H1 (cell line): Measurements from ENCODE around the gene SLCO4A1. TPM values are rescaled to one million over a fixed set of nuclear protein-coding genes. Genes with fewer than 3 reads are reported as not detected.

Experiments
- CTCF ChIA-PET: fragments of 300-600 bp; sonication (Branson Sonifier 250); formaldehyde crosslinking; loops from one replicate; lab custom pipeline; 2021; ENCODE audit not compliant: partially characterized antibody; lab: Charles Lee
- POLR2A ChIA-PET: fragments of 300-600 bp; sonication (Branson Sonifier 250); formaldehyde crosslinking; loops from one replicate; lab custom pipeline; 2021; ENCODE audit warnings: inconsistent platforms; ENCODE audit not compliant: partially characterized antibody; lab: Charles Lee
- DNase-seq, 2 experiments: peaks; one replicate each; pipeline versions ENCODE4 v3.0.0 to v3.0.0-alpha.2; 2010 to 2022; ENCODE audit warnings: low spot score in 2 of 2, low read depth in 1 of 2, mixed read lengths in 1 of 2
- FAIRE-seq: peaks from 2 replicates; lab custom pipeline; 2011; peaks lifted over from hg19 to GRCh38; lab: Jason Lieb, UNC
- H2AFZ ChIP-seq: 2 replicates; pipeline ENCODE4 v1.8.1; 2012; ENCODE audit warnings: low read length, inconsistent platforms
- H2AK5ac ChIP-seq: 2 replicates; pipeline ENCODE4 v1.6.1; 2013; ENCODE audit warnings: low read depth, low read length
- H2BK120ac ChIP-seq: replicated peaks from 2 replicates; pipeline ENCODE3; 2013; ENCODE audit warnings: low read depth, low read length, inconsistent platforms
- H2BK12ac ChIP-seq: 2 replicates; pipeline ENCODE4 v1.6.1; 2013; ENCODE audit warnings: low read depth, low read length
- H2BK15ac ChIP-seq: 2 replicates; pipeline ENCODE4 v1.6.1; 2013; ENCODE audit warnings: low read length
- H2BK20ac ChIP-seq: 2 replicates; pipeline ENCODE4 v1.6.1; 2013; ENCODE audit warnings: low read length
- H2BK5ac ChIP-seq: 2 replicates; pipeline ENCODE4 v1.6.1; 2013; ENCODE audit warnings: low read depth, low read length
- H3K14ac ChIP-seq: 2 replicates; pipeline ENCODE4 v1.6.1; 2013; ENCODE audit warnings: inconsistent platforms; ENCODE audit not compliant: insufficient read length
- H3K18ac ChIP-seq: 2 replicates; pipeline ENCODE4 v1.6.1; 2013; ENCODE audit warnings: low read length; ENCODE audit errors: extremely low read depth
- H3K23ac ChIP-seq: 2 replicates; pipeline ENCODE4 v1.6.1; 2013; ENCODE audit warnings: inconsistent platforms; ENCODE audit not compliant: insufficient read length
- H3K23me2 ChIP-seq: 2 replicates; pipeline ENCODE4 v1.6.1; 2013; ENCODE audit warnings: low read depth, low read length
- H3K27ac ChIP-seq: 2 replicates; pipeline ENCODE4 v1.6.1; 2011; ENCODE audit warnings: low read depth, low read length, inconsistent platforms
- H3K27me3 ChIP-seq, 4 experiments: replicated peaks in 1 of 4; 1 replicate in 1 of 4; 2 replicates in 3 of 4; pipeline versions ENCODE4 v1.6.1 to v1.8.1; 2011 to 2013; ENCODE audit warnings: low read length in 3 of 4, mild to moderate bottlenecking in 3 of 4, inconsistent platforms in 2 of 4, mixed read lengths in 2 of 4, moderate library complexity in 1 of 4; ENCODE audit not compliant: control insufficient read depth in 3 of 4, insufficient read depth in 3 of 4; ENCODE audit errors: extremely low read depth in 1 of 4
- H3K36me3 ChIP-seq, 4 experiments: 2 replicates each; pipeline versions ENCODE4 v1.6.1 to v1.8.1; 2011 to 2013; ENCODE audit warnings: mild to moderate bottlenecking in 4 of 4, low read length in 3 of 4, moderate library complexity in 2 of 4, control low read depth in 1 of 4, inconsistent platforms in 1 of 4; ENCODE audit not compliant: insufficient read depth in 4 of 4, control insufficient read depth in 2 of 4
- H3K4ac ChIP-seq: replicated peaks from 2 replicates; pipeline ENCODE3; 2013; ENCODE audit warnings: low read length, low read depth, mixed read lengths, inconsistent platforms; ENCODE audit not compliant: insufficient read length
- H3K4me1 ChIP-seq, 4 experiments: replicated peaks in 1 of 4; 1 replicate in 1 of 4; 2 replicates in 3 of 4; pipeline versions ENCODE4 v1.6.1 to v1.8.1; 2011 to 2013; ENCODE audit warnings: low read length in 3 of 4, inconsistent platforms in 2 of 4, mixed read lengths in 1 of 4; ENCODE audit not compliant: insufficient read depth in 4 of 4, control insufficient read depth in 3 of 4
- H3K4me2 ChIP-seq, 2 experiments: 2 replicates each; pipeline versions ENCODE4 v1.6.1 to v1.8.1; 2011 to 2013; ENCODE audit warnings: low read depth in 2 of 2, low read length in 2 of 2, control low read depth in 1 of 2, inconsistent platforms in 1 of 2, mild to moderate bottlenecking in 1 of 2; ENCODE audit not compliant: insufficient read depth in 1 of 2
- H3K4me3 ChIP-seq, 4 experiments: fragments of 200-600, 300-600 bp in 1 of 4; sonication (generic), shearing (Covaris generic), sonication (Bioruptor Twin) in 1 of 4; 2 replicates each; pipeline versions ENCODE4 v1.5.1 to v1.8.1; 2011 to 2016; ENCODE audit warnings: low read length in 4 of 4, low read depth in 3 of 4, control low read depth in 2 of 4, inconsistent platforms in 2 of 4, mild to moderate bottlenecking in 2 of 4, mixed read lengths in 1 of 4, moderate library complexity in 1 of 4; ENCODE audit not compliant: insufficient read depth in 2 of 4; ENCODE audit errors: extremely low read depth in 1 of 4
- H3K56ac ChIP-seq: replicated peaks from 2 replicates; pipeline ENCODE3; 2013; ENCODE audit warnings: low read depth, mild to moderate bottlenecking, mixed read lengths, low read length, inconsistent platforms; ENCODE audit not compliant: insufficient read length
- H3K79me1 ChIP-seq: 2 replicates; pipeline ENCODE4 v1.6.1; 2013; ENCODE audit warnings: low read depth, low read length, control low read depth
- H3K79me2 ChIP-seq, 2 experiments: 2 replicates each; pipeline versions ENCODE4 v1.6.1 to v1.8.1; 2012 to 2013; ENCODE audit warnings: low read length in 2 of 2, mild to moderate bottlenecking in 2 of 2, inconsistent platforms in 1 of 2; ENCODE audit not compliant: insufficient read depth in 2 of 2, control insufficient read depth in 1 of 2
- H3K9ac ChIP-seq, 4 experiments: replicated peaks in 1 of 4; 1 replicate in 1 of 4; 2 replicates in 3 of 4; pipeline versions ENCODE4 v1.6.1 to v1.8.1; 2011 to 2013; ENCODE audit warnings: low read depth in 3 of 4, low read length in 3 of 4, control low read depth in 2 of 4, mild to moderate bottlenecking in 2 of 4, moderate library complexity in 2 of 4, inconsistent platforms in 1 of 4; ENCODE audit errors: extremely low read depth in 1 of 4
- H3K9me3 ChIP-seq, 2 experiments: 2 replicates each; pipeline versions ENCODE4 v1.6.1 to v1.8.1; 2012 to 2013; ENCODE audit warnings: mild to moderate bottlenecking in 2 of 2, moderate library complexity in 2 of 2, control low read depth in 1 of 2, inconsistent platforms in 1 of 2, low read depth in 1 of 2, low read length in 1 of 2, mixed read lengths in 1 of 2; ENCODE audit not compliant: insufficient read depth in 2 of 2
- H4K20me1 ChIP-seq, 2 experiments: replicated peaks in 1 of 2; 2 replicates each; pipeline versions ENCODE3 to v1.8.1; 2011 to 2013; ENCODE audit warnings: inconsistent platforms in 2 of 2, low read length in 2 of 2, mild to moderate bottlenecking in 1 of 2; ENCODE audit not compliant: insufficient read depth in 2 of 2, control insufficient read depth in 1 of 2
- H4K5ac ChIP-seq: 2 replicates; pipeline ENCODE4 v1.6.1; 2013; ENCODE audit warnings: low read length, low read depth, mixed read lengths, inconsistent platforms; ENCODE audit not compliant: insufficient read length
- H4K8ac ChIP-seq: 2 replicates; pipeline ENCODE4 v1.8.0; 2013; ENCODE audit warnings: mild to moderate bottlenecking, moderate library complexity, low read length, inconsistent platforms; ENCODE audit not compliant: insufficient read depth; ENCODE audit errors: extremely low read depth
- H4K91ac ChIP-seq: replicated peaks from 2 replicates; pipeline ENCODE3; 2013; ENCODE audit warnings: low read length, mixed read lengths, inconsistent platforms; ENCODE audit not compliant: insufficient read length
- CREB1 ChIP-seq: IDR thresholded peaks from 2 replicates; pipeline ENCODE4 v1.6.1; 2012; ENCODE audit warnings: inconsistent platforms
- EGR1 ChIP-seq: IDR thresholded peaks from 2 replicates; pipeline ENCODE4 v1.6.1; 2011; ENCODE audit warnings: low read depth, low read length, borderline replicate concordance
- GABPA ChIP-seq: IDR thresholded peaks from 2 replicates; pipeline ENCODE4 v1.6.1; 2011; ENCODE audit warnings: mild to moderate bottlenecking, low read length, moderate library complexity, borderline replicate concordance; ENCODE audit not compliant: insufficient read depth
- KDM4A ChIP-seq: IDR thresholded peaks from one replicate; pipeline ENCODE4 v1.7.1; 2012; ENCODE audit warnings: low read depth, mild to moderate bottlenecking, moderate library complexity, low read length, inconsistent platforms; ENCODE audit not compliant: severe bottlenecking
- KDM5A ChIP-seq: fragments of 200-600 bp; IDR thresholded peaks from 2 replicates; pipeline ENCODE4 v1.7.1; 2012; ENCODE audit warnings: mild to moderate bottlenecking, low read length, inconsistent platforms, mixed read lengths
- NRF1 ChIP-seq: IDR thresholded peaks from 2 replicates; pipeline ENCODE4 v1.6.1; 2011; ENCODE audit warnings: mild to moderate bottlenecking, low read depth, low read length, improper control_type of control experiment
- SP1 ChIP-seq: IDR thresholded peaks from 2 replicates; pipeline ENCODE4 v1.6.1; 2011; ENCODE audit warnings: low read depth, low read length
- SP4 ChIP-seq: IDR thresholded peaks from 2 replicates; pipeline ENCODE4 v1.6.1; 2012; ENCODE audit warnings: low read length, inconsistent platforms
- TCF12 ChIP-seq: IDR thresholded peaks from 2 replicates; pipeline ENCODE4 v1.6.1; 2011; ENCODE audit warnings: low read depth, mild to moderate bottlenecking, low read length
- TEAD4 ChIP-seq: IDR thresholded peaks from 2 replicates; pipeline ENCODE4 v1.6.1; 2012; ENCODE audit warnings: low read depth, low read length, inconsistent platforms, mixed read lengths
- WGBS, 2 experiments: shearing (Covaris generic) in 1 of 2; methylation state at CpG; one replicate each; pipeline versions ENCODE4 v1.1.6 to v1.1.7; 2013 to 2015; ENCODE audit warnings: low lambda C conversion rate in 2 of 2, mixed read lengths in 2 of 2, inconsistent platforms in 1 of 2, low coverage in 1 of 2, missing lambda C conversion rate in 1 of 2; ENCODE audit not compliant: insufficient replicate concordance in 2 of 2, insufficient coverage in 1 of 2, insufficient read length in 1 of 2; ENCODE audit errors: extremely low coverage in 1 of 2, missing lambda C conversion rate in 1 of 2; 5-methylcytosine and 5-hydroxymethylcytosine counted together
- polyA plus RNA-seq, 7 experiments: library from polyadenylated mRNA; depleted of rRNA in 3 of 7; stranded (reverse) in 5 of 7; unstranded in 2 of 7; fragments of >200 nt in 5 of 7; fragments of 200-250 nt in 2 of 7; gene quantifications; 1 replicate in 5 of 7; 2 replicates in 1 of 7; 4 replicates in 1 of 7; pipeline versions ENCODE4 v1.2.1 to v1.2.3, GENCODE V29; 2011 to 2013; ENCODE audit warnings: missing spikeins in 2 of 7, mixed read lengths in 2 of 7
- total RNA-seq: library from RNA; stranded (reverse); fragmentation: NEBNext Ultra II Directional; extraction: Animal tissue kit (Norgen Biotek cat#: 25700); gene quantifications from 2 replicates; pipeline ENCODE4 v1.2.1, GENCODE V29; 2021
- TF ChIP-seq, protein P1 (sequence below): IDR thresholded peaks from 2 replicates; pipeline ENCODE4 v1.6.1; 2011; ENCODE audit warnings: low read depth, mild to moderate bottlenecking, low read length; ENCODE audit not compliant: insufficient read depth
- TF ChIP-seq, protein P2 (sequence below), 3 experiments: IDR thresholded peaks; 1 replicate in 2 of 3; 2 replicates in 1 of 3; pipeline versions ENCODE4 v1.5.1 to v1.6.1; 2011; ENCODE audit warnings: low read length in 3 of 3, mild to moderate bottlenecking in 3 of 3, inconsistent platforms in 2 of 3, low read depth in 1 of 3, moderate library complexity in 1 of 3; ENCODE audit not compliant: insufficient read depth in 1 of 3; ENCODE audit errors: control extremely low read depth in 1 of 3

The SLCO4A1 gene
- total and polyA plus RNA-seq, 2 of the 8 experiments (the other 6 are each of a cell fraction or from before 2014, with no cell fraction given), result 10.5 to 18.5 TPM

DNA sequence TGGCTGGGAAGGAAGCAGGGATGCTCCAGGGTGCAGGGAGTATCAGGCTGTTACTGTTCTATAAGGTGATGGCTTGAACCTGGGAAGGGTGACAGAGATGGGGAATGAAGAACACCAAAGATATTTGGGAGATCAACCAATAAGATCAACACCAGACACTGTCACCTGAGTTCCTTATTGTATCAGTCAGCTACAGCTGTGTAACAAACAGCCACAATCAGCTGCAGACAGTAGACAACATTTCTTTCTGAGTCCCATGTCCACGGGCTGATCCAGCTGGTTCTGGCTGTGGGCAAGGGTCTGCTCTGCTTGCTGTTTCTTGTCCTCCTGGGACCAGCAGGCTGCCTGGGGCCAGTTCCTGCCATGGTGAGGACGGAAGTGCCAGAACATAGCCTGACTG lies 31.3 kb upstream of the SLCO4A1 start:
- no peak overlapping the region for H3K18ac ChIP-seq
- FAIRE-seq, result no peak
- no peak overlapping the region for H2AFZ ChIP-seq
- no peak overlapping the region for H2BK120ac ChIP-seq
- ChIA-PET POLR2A (interaction anchor here (1.6 to 2.3 kb wide), 2 partner anchors 12 to 80 kb away, joined by 3 to 7 read pairs; no protein-coding TSS in a partner anchor), CTCF (interaction anchor here (0.9 to 2.8 kb wide), 9 partner anchors 8 to 200 kb away, joined by 3 to 15 read pairs (median 4); no protein-coding TSS in a partner anchor)
- H3K36me3 ChIP-seq, result no peaks in the 10 kb centered on the region
- H3K79me1 ChIP-seq, result no peaks in the 10 kb centered on the region
- no peak overlapping the region for H3K14ac ChIP-seq
- H3K56ac ChIP-seq, result no peak overlapping the region
- no peak overlapping the region for H4K5ac ChIP-seq
- no peak overlapping the region for H2BK12ac ChIP-seq
- no peak overlapping the region for H4K8ac ChIP-seq
- H3K4me2 ChIP-seq, result no peak overlapping the region
- no peaks in the 10 kb centered on the region for H3K27me3 ChIP-seq
- H3K23me2 ChIP-seq, result peaks cover 3% of the 10 kb centered on the region; the same call in 1 of the 2 replicates
- H3K27ac ChIP-seq, result no peak overlapping the region
- H3K79me2 ChIP-seq, result no peaks in the 10 kb centered on the region
- H3K9ac ChIP-seq, result no peak overlapping the region
- no peak overlapping the region for H3K4me3 ChIP-seq
- no peak overlapping the region for H3K4ac ChIP-seq
- 85% methylated on average over 2 of the region's 2 CpGs; no CpG with 5 or more reads in 1 of the 2 experiments for WGBS, 2 experiments
- H4K20me1 ChIP-seq, result no peaks in the 10 kb centered on the region
- H4K91ac ChIP-seq, result no peak overlapping the region
- no peak overlapping the region for H2BK5ac ChIP-seq
- no peak overlapping the region for H2BK20ac ChIP-seq
- DNase-seq, result no peak
- H2AK5ac ChIP-seq, result no peak overlapping the region; the same call in 1 of the 2 replicates
- H3K4me1 ChIP-seq, result peaks cover 3 to 16% (median 7%) of the 10 kb centered on the region in 4 experiments
- no peak overlapping the region for H3K23ac ChIP-seq
- H3K9me3 ChIP-seq, result no peaks in the 10 kb centered on the region; a peak in 1 of 4 replicates
- no peak overlapping the region for H2BK15ac ChIP-seq
- TF ChIP-seq NRF1 (no peak), EGR1 (no peak), TEAD4 (no peak), CREB1 (no peak), KDM5A (no peak), SP1 (no peak), GABPA (no peak), SP4 (no peak), TCF12 (no peak), KDM4A (no peak)
- TF ChIP-seq, protein P1, sequence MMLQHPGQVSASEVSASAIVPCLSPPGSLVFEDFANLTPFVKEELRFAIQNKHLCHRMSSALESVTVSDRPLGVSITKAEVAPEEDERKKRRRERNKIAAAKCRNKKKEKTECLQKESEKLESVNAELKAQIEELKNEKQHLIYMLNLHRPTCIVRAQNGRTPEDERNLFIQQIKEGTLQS, result no peak
- TF ChIP-seq, protein P2, sequence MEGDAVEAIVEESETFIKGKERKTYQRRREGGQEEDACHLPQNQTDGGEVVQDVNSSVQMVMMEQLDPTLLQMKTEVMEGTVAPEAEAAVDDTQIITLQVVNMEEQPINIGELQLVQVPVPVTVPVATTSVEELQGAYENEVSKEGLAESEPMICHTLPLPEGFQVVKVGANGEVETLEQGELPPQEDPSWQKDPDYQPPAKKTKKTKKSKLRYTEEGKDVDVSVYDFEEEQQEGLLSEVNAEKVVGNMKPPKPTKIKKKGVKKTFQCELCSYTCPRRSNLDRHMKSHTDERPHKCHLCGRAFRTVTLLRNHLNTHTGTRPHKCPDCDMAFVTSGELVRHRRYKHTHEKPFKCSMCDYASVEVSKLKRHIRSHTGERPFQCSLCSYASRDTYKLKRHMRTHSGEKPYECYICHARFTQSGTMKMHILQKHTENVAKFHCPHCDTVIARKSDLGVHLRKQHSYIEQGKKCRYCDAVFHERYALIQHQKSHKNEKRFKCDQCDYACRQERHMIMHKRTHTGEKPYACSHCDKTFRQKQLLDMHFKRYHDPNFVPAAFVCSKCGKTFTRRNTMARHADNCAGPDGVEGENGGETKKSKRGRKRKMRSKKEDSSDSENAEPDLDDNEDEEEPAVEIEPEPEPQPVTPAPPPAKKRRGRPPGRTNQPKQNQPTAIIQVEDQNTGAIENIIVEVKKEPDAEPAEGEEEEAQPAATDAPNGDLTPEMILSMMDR (IDR thresholded peaks at IDR 0.05; ENCODE audit: control extremely low read depth in 1 of 3, insufficient read depth in 1 of 3, low read depth in 1 of 3, low read length in 3 of 3), result no peak
